Stimulated activated CD4-positive, alpha-beta T cell treated with anti-CD3 and anti-CD28 coated beads, Interleukin-1b, Interleukin-23, amount 100 ng/mL, for 48 hours (primary cell): ENCODE results near the gene IDI1.
"Not testable (repeated sequence)": the region's sequence is repeated elsewhere in the genome, so short reads cannot be mapped to it uniquely, and the experiment has no call there.

Experiments used
- DNase-seq: peaks from one replicate; pipeline ENCODE4 v3.0.0-alpha.2; 2020

Gene IDI1

DNA sequence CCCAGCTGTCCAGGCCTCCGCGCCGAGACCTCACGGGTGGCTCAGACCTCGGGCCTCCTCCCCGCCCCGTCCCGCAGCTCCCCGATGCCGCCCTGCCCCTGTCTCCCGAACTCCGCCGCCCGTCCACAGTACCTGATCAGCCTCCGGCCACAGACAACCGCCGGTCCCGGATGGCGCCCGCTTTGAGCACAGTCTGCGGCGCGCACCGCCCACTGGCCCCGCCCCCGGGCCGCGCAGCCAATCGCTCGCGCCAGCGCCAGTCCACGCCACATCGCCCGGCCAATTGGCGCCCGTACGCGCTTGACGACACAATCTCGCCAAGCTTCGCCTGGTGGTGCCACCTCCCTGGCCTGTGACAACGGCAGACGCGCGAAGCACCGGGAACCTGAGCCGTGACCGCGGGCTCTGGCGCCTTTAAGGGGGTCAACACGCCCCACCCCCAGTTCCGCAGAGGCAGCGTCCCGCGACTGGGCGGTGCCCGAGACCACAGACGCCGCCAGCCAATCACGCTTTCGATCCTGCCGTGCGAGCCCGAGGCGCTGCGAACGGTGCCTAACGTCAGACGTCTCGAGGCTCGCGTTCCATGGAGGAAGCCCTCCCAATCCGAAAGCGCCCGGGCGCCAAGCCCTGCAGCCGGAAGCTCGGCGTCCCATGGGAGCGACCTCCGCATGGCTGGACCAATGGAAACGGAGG lies at the start of gene IDI1:
TSS of gene IDI1 (minus strand) at position 388 of the 693 bp plus-strand sequence. CDS start at position 272, 116 bp downstream.
- peak; percentile 97 for DNase-seq

GRCh38 chr10:1097436-1097835 lies 48.5 kb upstream of the IDI1 start:
- no peak for DNase-seq

- DNase-seq: no peak
Observed at GRCh38 chr10:1096287-1096889, 47.5 kb upstream of the IDI1 start.

DNA sequence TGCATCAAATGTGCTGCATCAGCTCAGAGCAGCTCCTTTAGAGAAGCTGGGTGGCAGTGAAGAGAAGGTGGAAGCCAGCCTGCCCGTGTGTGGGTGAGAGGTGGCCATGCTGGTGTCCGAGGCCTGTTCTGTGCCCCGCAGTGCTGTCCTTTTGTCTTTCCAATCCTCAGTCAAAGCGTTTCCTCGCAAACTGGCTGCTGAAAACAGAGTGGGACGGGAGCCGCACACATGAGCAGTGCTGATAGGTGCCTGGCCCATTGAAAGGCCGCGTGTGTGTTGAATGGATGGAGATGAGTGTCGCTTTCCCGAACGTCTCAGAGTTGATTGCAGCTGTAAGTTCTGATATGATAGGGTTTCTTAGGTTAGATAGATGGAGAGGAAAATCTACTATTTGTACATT lies 46.6 kb upstream of the IDI1 start:
- no peak for DNase-seq

- DNase-seq: peak; percentile 86
Observed at GRCh38 chr10:1094112-1095057, 45.5 kb upstream of the IDI1 start.

DNA sequence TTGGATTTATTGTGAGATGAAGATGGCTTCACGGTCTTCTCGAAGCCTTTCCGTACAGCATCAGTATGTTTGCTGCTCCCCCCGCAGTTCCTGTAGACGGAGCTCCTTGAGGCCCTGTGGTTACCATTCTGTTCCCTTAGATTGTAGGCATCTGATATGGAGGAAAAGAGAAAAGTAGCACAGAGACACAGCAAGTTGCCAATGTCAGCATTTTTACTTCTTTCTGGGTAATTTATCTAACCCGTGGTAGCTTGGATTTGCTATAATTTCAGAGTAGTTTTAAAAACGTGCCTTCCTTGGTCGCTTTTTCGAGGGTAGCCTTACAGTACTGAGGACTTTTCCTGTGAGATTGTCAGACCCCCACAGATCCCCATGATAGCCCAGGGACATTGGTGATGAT lies 44.8 kb upstream of the IDI1 start:
- DNase-seq: no peak

DNA sequence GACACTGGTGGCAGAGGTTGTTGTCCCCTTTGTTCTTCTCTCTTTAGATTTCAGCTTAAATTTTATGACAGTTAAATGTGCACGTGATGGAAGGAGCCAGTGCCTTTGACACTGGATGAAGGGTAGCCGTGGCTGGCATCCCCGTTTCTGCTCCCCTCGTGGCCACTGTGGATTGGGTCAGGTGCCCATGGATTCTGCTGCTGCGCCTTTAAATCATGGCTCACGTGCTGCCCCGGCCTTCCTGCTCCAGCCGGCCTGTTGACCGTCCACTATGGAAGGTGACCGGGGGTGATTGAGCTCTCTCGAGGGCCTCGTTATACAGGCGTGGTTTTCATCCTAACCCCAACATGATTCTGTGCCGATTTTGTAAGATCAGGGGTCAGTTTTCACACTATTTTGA lies 41.8 kb upstream of the IDI1 start:
- no peak for DNase-seq

- no peak for DNase-seq
Observed at GRCh38 chr10:1089017-1089689, 40.2 kb upstream of the IDI1 start.

GRCh38 chr10:1086787-1087186 lies 37.9 kb upstream of the IDI1 start:
- DNase-seq: no peak

DNA sequence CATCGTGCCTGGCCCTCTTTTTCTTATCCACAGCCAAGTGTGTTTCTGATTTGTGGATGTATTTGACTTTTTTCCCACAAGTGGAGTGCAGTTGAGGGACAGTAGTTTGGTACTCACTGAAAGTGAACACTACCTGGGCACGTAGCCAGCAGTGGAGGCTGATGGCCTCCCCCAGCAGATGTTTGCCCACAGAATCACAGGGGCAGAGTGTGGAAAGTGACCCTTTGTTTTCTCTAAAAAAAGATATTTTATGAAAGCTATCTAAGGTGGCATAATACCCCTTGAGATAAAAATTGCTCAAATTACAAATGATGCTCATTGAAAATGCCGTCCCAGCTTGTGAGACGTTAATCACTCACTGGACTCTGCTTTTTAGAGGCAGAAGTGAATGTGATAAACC lies 36.3 kb upstream of the IDI1 start:
- DNase-seq: no peak

DNA sequence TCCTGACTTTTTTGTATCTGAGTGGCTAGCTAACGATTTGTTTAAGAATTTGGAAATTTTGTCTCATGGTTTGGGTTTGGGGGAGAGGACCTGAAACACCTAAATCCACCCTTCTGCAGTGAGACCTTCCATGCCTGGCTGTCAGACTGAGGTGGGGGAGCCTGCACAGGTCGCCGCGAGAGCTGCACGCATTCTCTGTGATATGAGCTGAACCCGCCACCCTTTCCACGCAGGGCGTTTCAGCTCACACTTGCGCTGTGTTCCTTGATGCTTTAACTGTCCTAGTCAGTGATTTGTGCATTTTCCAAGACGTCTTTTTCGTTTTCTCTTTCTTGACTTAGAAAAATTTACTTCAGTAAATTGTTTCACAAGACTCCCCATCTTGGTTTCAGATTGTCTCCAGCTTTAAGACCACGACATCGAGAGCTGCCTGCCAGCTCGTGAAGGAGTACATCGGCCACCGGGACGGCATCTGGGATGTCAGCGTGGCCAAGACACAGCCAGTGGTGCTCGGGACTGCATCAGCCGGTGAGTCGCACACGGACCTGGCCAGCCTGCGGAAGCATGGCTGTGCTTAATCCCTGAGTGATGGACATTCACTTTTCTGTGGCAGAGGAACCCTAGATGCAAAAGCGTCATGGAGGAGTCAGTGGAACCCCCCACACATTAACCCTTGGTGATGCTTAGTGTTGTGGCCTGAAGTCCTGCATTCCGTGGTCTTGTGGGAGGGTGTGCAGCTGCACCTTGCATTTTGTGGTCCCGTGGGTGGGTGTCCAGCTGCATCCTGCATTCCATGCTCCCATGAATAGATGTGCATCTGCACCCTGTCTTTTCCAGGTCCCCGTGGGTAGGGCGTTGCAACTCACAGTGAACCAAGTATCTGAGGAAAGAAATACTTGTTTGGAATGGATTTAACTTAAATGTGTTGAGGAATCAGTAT lies 35.4 kb upstream of the IDI1 start:
- DNase-seq: no peak

- DNase-seq: no peak
Observed at GRCh38 chr10:1083581-1083980, 34.7 kb upstream of the IDI1 start.

GRCh38 chr10:1078668-1079067 lies 29.7 kb upstream of the IDI1 start:
- no peak for DNase-seq

DNA sequence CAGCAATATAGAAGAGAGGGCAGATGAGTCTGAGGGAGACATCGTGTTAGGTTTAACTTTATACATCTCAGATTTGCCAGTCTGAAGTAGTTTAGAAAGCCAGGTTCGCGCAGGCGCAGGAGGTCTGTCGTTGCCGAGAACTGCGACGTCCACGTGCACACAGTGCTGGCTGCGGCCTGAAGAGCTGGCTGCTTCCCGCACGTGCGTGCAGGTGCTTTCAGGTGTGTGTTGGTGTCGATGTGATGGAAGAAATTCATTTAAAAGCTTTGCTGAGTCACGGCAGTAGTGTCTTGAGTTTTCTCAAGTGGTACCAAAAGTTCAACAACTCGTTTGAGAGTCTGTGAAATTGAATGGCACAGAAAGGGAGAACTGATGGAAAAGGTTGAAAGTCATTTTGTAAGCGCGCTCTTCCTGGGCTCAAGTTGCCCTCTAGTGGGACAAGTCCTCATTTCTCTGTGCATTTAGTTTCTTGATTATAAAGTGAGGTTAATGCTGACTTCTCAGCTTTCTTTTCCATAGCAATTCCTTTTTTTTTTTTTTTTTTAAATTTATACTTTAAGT lies 25.9 kb upstream of the IDI1 start:
- DNase-seq: no peak

GRCh38 chr10:1074052-1074747 lies 25.3 kb upstream of the IDI1 start:
- DNase-seq: no peak

DNA sequence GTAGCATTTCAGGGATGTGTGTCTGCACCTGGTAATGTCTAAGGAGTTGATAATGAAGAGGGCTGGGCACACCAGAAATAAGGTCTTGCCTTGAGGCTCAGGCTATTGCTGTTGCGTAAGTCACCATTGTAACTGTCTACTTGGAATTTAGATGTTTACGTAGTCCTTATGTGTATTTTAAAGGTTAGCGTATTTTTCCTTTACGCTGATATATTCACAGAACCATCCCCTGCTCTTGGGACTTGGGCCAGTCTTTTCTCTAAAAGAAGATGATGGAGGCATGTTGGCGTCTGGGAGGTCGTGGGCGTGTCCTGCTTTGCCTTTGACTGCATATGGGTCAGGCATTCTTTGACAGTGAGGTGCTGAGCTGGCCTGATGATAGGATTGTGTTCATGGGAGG lies 22.0 kb upstream of the IDI1 start:
- DNase-seq: no peak

DNA sequence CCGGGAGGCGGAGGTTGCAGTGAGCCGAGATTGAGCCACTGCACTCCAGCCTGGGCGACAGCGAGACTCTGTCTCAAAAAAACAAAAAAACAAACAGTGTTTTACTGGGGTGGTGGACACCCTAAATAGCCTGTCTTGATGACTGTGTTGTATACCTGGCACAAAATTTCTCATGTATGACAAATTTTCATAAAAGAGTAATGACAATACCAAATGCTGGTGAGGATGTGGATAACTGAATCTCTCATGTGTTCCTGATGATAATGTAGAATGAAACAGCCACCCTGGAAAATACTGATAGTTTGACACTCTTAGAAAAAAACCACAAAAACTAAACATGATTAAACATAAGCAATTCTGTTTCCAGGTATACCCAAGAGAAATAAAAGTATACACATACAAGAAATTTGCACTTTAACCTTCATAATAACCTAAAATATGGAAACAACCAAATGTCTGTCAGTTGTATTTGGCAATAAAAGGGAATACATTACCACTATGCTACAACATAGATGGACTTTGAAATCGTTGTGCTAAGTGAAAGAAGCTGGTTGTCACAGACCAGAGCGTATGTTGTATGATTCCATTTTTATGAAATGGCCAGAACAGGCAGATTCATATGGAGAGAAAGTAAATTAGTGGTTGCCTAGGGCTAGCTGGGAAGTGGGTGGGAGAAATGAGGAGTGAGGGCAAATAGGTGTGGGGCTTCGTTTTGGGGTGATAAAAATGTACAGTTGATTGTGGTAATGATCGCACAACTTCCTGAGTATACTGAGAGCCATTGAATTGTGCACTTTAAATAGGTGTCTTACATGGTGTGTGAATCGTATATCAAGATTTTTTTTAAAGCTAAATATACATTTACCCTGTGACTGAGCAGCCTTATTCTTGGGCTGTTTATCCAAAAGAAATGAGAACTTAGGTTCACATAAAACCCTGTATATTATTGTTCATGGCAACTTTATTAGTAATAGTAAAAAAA lies 19.8 kb upstream of the IDI1 start:
- DNase-seq: no peak

GRCh38 chr10:1066734-1067133 lies 17.8 kb upstream of the IDI1 start:
- DNase-seq: not testable (repeated sequence)

- no peak for DNase-seq
Observed at GRCh38 chr10:1064964-1065247, 16.0 kb upstream of the IDI1 start.
